ENCODE results near the gene SLC15A4. TPM values are rescaled to one million over a fixed set of nuclear protein-coding genes. Genes with fewer than 3 reads are reported as not detected.

The SLC15A4 gene
- total and polyA plus RNA-seq, 2 of the 13 experiments (the other 11 are each of a cell fraction or from before 2014, with no cell fraction given), result 17.3 to 22.7 TPM

GRCh38 chr12:128852885-128853599, 29.3 kb upstream of the SLC15A4 start, which contains the start of gene GLT1D1 (continued):
- no peak for TF ChIP-seq ZNF580 (CRISPR knock-in tag; IDR thresholded peaks at IDR 0.05; ENCODE audit: borderline replicate concordance, low read depth)
- no peak for TF ChIP-seq ZNF431 (CRISPR knock-in tag; IDR thresholded peaks at IDR 0.05; ENCODE audit: borderline replicate concordance, low read depth)
- TF ChIP-seq SMAD9 (CRISPR knock-in tag; IDR thresholded peaks at IDR 0.05), result no peak

GRCh38 chr12:128852026-128852698, 28.4 kb upstream of the SLC15A4 start:
- Histone ChIP-seq H3K27me3 (ENCODE audit: control insufficient read depth in 1 of 2, insufficient read depth in 2 of 2, low read length in 2 of 2) (peaks cover 0 to 22% of the 10 kb centered on the region in 2 experiments; a peak in 4 of 5 replicates), H2AFZ (ENCODE audit: low read length) (no peak overlapping the region), H3K27ac (ENCODE audit: extremely low read length, insufficient read depth, low read length) (no peak overlapping the region), H3K9ac (ENCODE audit: insufficient read depth, low read depth, low read length) (no peak overlapping the region), H3K36me3 (replicated peaks in 1 of 2; ENCODE audit: control insufficient read depth in 1 of 2, insufficient read depth in 2 of 2, low read length in 2 of 2) (no peaks in the 10 kb centered on the region), H3K4me1 (ENCODE audit: insufficient read depth, low read length) (peaks cover 6% of the 10 kb centered on the region; the same call in 1 of the 2 replicates), H3K4me3 (replicated peaks in 1 of 3; ENCODE audit: insufficient read depth in 1 of 3, low read depth in 2 of 3, low read length in 3 of 3) (no peak overlapping the region), H3K9me3 (ENCODE audit: low read length) (no peaks in the 10 kb centered on the region), H4K20me1 (ENCODE audit: insufficient read depth, low read length) (no peaks in the 10 kb centered on the region), H3K4me2 (ENCODE audit: low read depth, low read length) (no peak overlapping the region), H3K79me2 (ENCODE audit: insufficient read depth, low read length) (no peaks in the 10 kb centered on the region)
- DNase-seq (ENCODE audit: low spot score) (no peak), FAIRE-seq (no peak), ATAC-seq (no peak)
- no TSS peak for BruUV-seq (replicated peaks)
- WGBS (ENCODE audit: low lambda C conversion rate), result 55% methylated on average over 6 of the region's 8 CpGs
- POLR2A ChIA-PET, result no interaction called here
- CTCF ChIA-PET (ENCODE audit: low intra/inter-chr PET ratio, low total read pairs), result no interaction called here
- in situ Hi-C loops (cut with HindIII; ENCODE audit: extremely low pct_ligation_motif_present, low pct_unique_long_range_greater_than_20kb) (no loop called here), intact Hi-C loops (cut with micrococcal nuclease; ENCODE audit: unreplicated experiment) (no loop called here)
- TF ChIP-seq PITX1 (CRISPR knock-in tag; IDR thresholded peaks at IDR 0.05) (no peak), ZNF770 (CRISPR knock-in tag; IDR thresholded peaks at IDR 0.05) (no peak), NFYC (CRISPR knock-in tag; IDR thresholded peaks at IDR 0.05) (no peak), TOE1 (CRISPR knock-in tag; IDR thresholded peaks at IDR 0.05) (no peak), ATF6 (CRISPR knock-in tag; conservative IDR thresholded peaks at IDR 0.05) (no peak), TFE3 (CRISPR knock-in tag; IDR thresholded peaks at IDR 0.05) (no peak), ZNF513 (CRISPR knock-in tag; conservative IDR thresholded peaks at IDR 0.05) (no peak), ZNF292 (CRISPR knock-in tag; IDR thresholded peaks at IDR 0.05; ENCODE audit: borderline replicate concordance, low read depth) (no peak)
